K562 (cell line): ENCODE data around the gene RRAD. TPM values are rescaled to one million over a fixed set of nuclear protein-coding genes. Genes with fewer than 3 reads are reported as not detected.
A peak's percentile ranks its signal among the peaks of the same experiment; 100 is the strongest.

Source experiments
- ATAC-seq: fragments of 200-7000 bp; cut with Tn5 transposase; 3 replicates; pipeline ENCODE4 v1.9.1; 2020; ENCODE audit warnings: moderate library complexity
- BruUV-seq: library from RNA; stranded (reverse); fragments of 400-500 nt; replicated peaks from 2 replicates; lab custom pipeline; 2021; lab: Mats Ljungman, UMichigan
- CTCF ChIA-PET: fragments of 300-600 bp; formaldehyde crosslinking; extraction: SDS; loops from one replicate; lab custom pipeline; 2021; ENCODE audit warnings: low intra/inter-chr PET ratio; lab: Yijun Ruan, JAX
- POLR2A ChIA-PET: fragments of 300-600, 350-650 bp; sonication (Branson Sonifier 250); formaldehyde crosslinking; extraction: SDS; loops from one replicate; lab custom pipeline; 2021; ENCODE audit warnings: antibody characterized with exemption, inconsistent platforms; lab: Yijun Ruan, JAX
- DNase-seq, 4 experiments: peaks; one replicate each; pipeline versions ENCODE4 v3.0.0 to v3.0.0-alpha.2; 2011 to 2018; ENCODE audit warnings: low spot score in 3 of 4, mixed read lengths in 3 of 4; ENCODE audit errors: extremely low read depth in 1 of 4
- FAIRE-seq: peaks from 2 replicates; lab custom pipeline; 2011; peaks lifted over from hg19 to GRCh38; lab: Jason Lieb, UNC
- H2AFZ ChIP-seq: 2 replicates; pipeline ENCODE4 v1.6.0; 2011; ENCODE audit warnings: low read depth, low read length, control low read depth, inconsistent platforms
- H3K27ac ChIP-seq: fragments of 200-600 bp; 3 replicates; pipeline ENCODE4 v1.8.0; 2011; ENCODE audit warnings: low read depth, mild to moderate bottlenecking, control low read depth, inconsistent platforms, low read length, moderate library complexity, mixed read lengths; ENCODE audit errors: extremely low read depth
- H3K27me3 ChIP-seq, 2 experiments: fragments of 300-600 bp in 1 of 2; 2 replicates in 1 of 2; 3 replicates in 1 of 2; pipeline versions ENCODE4 v1.6.0 to v1.8.0; 2011; ENCODE audit warnings: inconsistent platforms in 2 of 2, low read length in 2 of 2, mild to moderate bottlenecking in 1 of 2, mixed read lengths in 1 of 2, moderate library complexity in 1 of 2; ENCODE audit not compliant: control insufficient read depth in 2 of 2, insufficient read depth in 2 of 2
- H3K36me3 ChIP-seq: fragments of 300-600 bp; 3 replicates; pipeline ENCODE4 v1.8.0; 2011; ENCODE audit warnings: mild to moderate bottlenecking, low read length, inconsistent platforms; ENCODE audit not compliant: control insufficient read depth, insufficient read depth
- H3K4me1 ChIP-seq, 2 experiments: fragments of 200-600 bp in 1 of 2; replicated peaks in 1 of 2; 2 replicates in 1 of 2; 3 replicates in 1 of 2; pipeline versions ENCODE4 v1.5.1 to v1.8.0; 2011; ENCODE audit warnings: inconsistent platforms in 2 of 2, low read length in 2 of 2, mild to moderate bottlenecking in 1 of 2, mixed read lengths in 1 of 2, moderate library complexity in 1 of 2; ENCODE audit not compliant: control insufficient read depth in 2 of 2, insufficient read depth in 2 of 2
- H3K4me2 ChIP-seq: 2 replicates; pipeline ENCODE4 v1.6.1; 2011; ENCODE audit warnings: low read length, control low read depth, inconsistent platforms, mixed read lengths; ENCODE audit not compliant: insufficient read depth
- H3K4me3 ChIP-seq: fragments of 200-600 bp; sonication (generic), shearing (Covaris generic); 2 replicates; pipeline ENCODE4 v1.5.1; 2016; ENCODE audit warnings: control low read depth, inconsistent platforms
- H3K79me2 ChIP-seq: fragments of 200-600 bp; 3 replicates; pipeline ENCODE4 v1.8.0; 2011; ENCODE audit warnings: low read length, inconsistent platforms; ENCODE audit not compliant: control insufficient read depth, insufficient read depth
- H3K9ac ChIP-seq, 2 experiments: 2 replicates each; pipeline versions ENCODE4 v1.6.0 to v1.6.1; 2011; ENCODE audit warnings: low read depth in 2 of 2, low read length in 2 of 2, control low read depth in 1 of 2, inconsistent platforms in 1 of 2, mild to moderate bottlenecking in 1 of 2, mixed read lengths in 1 of 2; ENCODE audit not compliant: insufficient read depth in 1 of 2
- H3K9me1 ChIP-seq: one replicate; pipeline ENCODE4 v1.6.0; 2011; ENCODE audit warnings: inconsistent platforms, mild to moderate bottlenecking, low read length, moderate library complexity; ENCODE audit not compliant: control insufficient read depth, insufficient read depth
- H3K9me3 ChIP-seq: replicated peaks from 2 replicates; pipeline ENCODE4 v1.5.1; 2011; ENCODE audit warnings: low read depth, low read length, inconsistent platforms; ENCODE audit not compliant: control insufficient read depth, insufficient read depth
- H4K20me1 ChIP-seq: replicated peaks from 2 replicates; pipeline ENCODE4 v1.6.1; 2011; ENCODE audit warnings: low read length, inconsistent platforms, mixed read lengths; ENCODE audit not compliant: control insufficient read depth, insufficient read depth
- CTBP1 ChIP-seq: fragments of 450-650 bp; IDR thresholded peaks from 2 replicates; pipeline ENCODE4 v1.6.1; 2016; ENCODE audit warnings: borderline replicate concordance
- ERF ChIP-seq: fragments of 450-650 bp; formaldehyde crosslinking; IDR thresholded peaks from 2 replicates; pipeline ENCODE4 v1.4.0; 2020; ENCODE audit warnings: mild to moderate bottlenecking, mixed read lengths
- RFX5 ChIP-seq: IDR thresholded peaks from 2 replicates; pipeline ENCODE4 v1.6.1; 2011; ENCODE audit warnings: low read depth, mild to moderate bottlenecking, improper control_type of control experiment, low read length
- WGBS: fragments of 100-300 bp; shearing (Covaris generic); methylation state at CpG from one replicate; pipeline ENCODE4 v1.1.6; 2016; ENCODE audit warnings: low coverage, mixed read lengths; ENCODE audit not compliant: insufficient coverage; ENCODE audit errors: missing lambda C conversion rate; 5-methylcytosine and 5-hydroxymethylcytosine counted together
- in situ Hi-C: fragments of 300-500 bp; cut with MboI; formaldehyde crosslinking; loops from 4 replicates; pipeline ENCODE4 v1.15.0; 2018; ENCODE audit warnings: inconsistent platforms, mixed read lengths
- intact Hi-C: fragments of 100-400 bp; cut with micrococcal nuclease; formaldehyde crosslinking; loops from 2 replicates; pipeline ENCODE4 v1.14.2; 2022
- polyA plus RNA-seq, 8 experiments: library from polyadenylated mRNA; depleted of rRNA in 4 of 8; stranded (reverse) in 5 of 8; unstranded in 3 of 8; fragments of >200 nt; fragmentation: Nextera tagmentation in 2 of 8; fragmentation: Illumina TruSeq in 1 of 8; extraction: Ambion mirVana in 2 of 8; extraction: Trizol in 1 of 8; gene quantifications; 2 replicates each; pipeline versions ENCODE4 v1.2.1 to v1.2.3, GENCODE V29; 2011 to 2014; ENCODE audit warnings: inconsistent platforms in 1 of 8, missing spikeins in 1 of 8
- total RNA-seq, 7 experiments: library from RNA; depleted of rRNA in 6 of 7; stranded (reverse); fragments of >200 nt in 6 of 7; fragmentation: Illumina TruSeq in 2 of 7; extraction: Trizol in 2 of 7; gene quantifications; 2 replicates each; pipeline versions ENCODE4 v1.2.1 to v1.2.3, GENCODE V29; 2011 to 2021; ENCODE audit warnings: low replicate concordance in 1 of 7
- TF ChIP-seq, protein P1 (sequence below): sonication (generic); formaldehyde crosslinking; IDR thresholded peaks from 2 replicates; pipeline ENCODE4 v1.8.0; 2023; ENCODE audit warnings: mild to moderate bottlenecking, missing genetic modification reagents
- TF ChIP-seq, protein P2 (sequence below): sonication (generic); formaldehyde crosslinking; IDR thresholded peaks from 2 replicates; pipeline ENCODE4 v1.4.0; 2020; ENCODE audit warnings: mild to moderate bottlenecking, missing genetic modification reagents

Gene RRAD
- total and polyA plus RNA-seq, 9 of the 15 experiments (the other 6 are each of a cell fraction or from before 2014, with no cell fraction given) = 0.09 to 0.20 (median 0.13) TPM; not detected in 5

DNA sequence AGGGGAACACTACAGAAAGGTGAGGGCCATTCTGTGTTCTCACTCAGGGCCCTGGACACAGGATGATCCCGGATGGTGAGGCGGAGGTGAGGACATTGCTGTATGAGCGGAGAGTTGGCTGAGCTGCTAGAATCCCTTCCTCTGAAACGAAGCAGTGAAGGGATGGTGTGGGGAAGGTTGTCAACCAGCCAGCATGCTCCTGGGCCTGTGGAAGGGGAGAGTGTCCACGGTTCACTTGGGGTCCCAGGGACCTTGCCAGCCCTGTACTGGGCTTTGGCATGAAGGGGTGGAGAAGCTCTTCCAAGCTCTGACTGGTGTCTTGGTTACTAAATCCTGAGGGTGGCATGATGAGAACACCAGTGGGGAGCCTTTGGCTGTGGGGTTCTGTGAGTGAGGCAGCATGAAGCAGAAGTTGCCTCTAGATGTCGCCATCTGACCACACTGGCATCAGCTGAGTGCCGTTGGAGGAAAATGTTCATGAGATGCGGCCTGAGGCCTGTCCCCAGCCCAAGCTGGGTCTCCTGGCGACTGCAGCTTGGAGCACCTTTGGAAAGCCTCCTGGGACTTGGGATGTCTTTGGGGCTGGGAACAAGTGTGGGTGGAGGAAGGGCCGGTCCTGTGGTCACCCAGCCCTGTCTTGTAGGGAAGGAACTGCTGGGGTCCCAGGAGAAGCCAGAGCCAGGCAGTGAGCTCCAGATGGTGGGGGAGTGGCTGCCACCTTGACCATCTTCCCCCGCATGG, 30.2 kb downstream of the RRAD start:
- Histone ChIP-seq H3K9me3 (no peaks in the 10 kb centered on the region), H3K27me3 (no peaks in the 10 kb centered on the region), H3K36me3 (peaks cover 10% of the 10 kb centered on the region; the same call in 1 of the 3 replicates), H4K20me1 (no peaks in the 10 kb centered on the region), H3K4me2 (no peak overlapping the region), H3K9me1 (no peaks in the 10 kb centered on the region), H3K4me1 (peaks cover 14 to 23% of the 10 kb centered on the region in 2 experiments), H3K4me3 (no peak overlapping the region), H2AFZ (peak overlapping the region; percentile 38; the same call in 1 of the 2 replicates), H3K9ac (peak overlapping the region in 1 of 2 experiments; percentile 75; a peak in 2 of 4 replicates), H3K27ac (no peak overlapping the region), H3K79me2 (no peaks in the 10 kb centered on the region)
- peak; percentile 57 to 88 (median 64) for DNase-seq
- intact Hi-C loops = loop anchor here (1.0 to 5.0 kb wide), 3 partner anchors 33 to 122 kb away; no protein-coding TSS in a partner anchor
- FAIRE-seq = peak; percentile 94
- WGBS = 11% methylated on average over 10 of the region's 11 CpGs
- ChIA-PET POLR2A (interaction anchor here (0.6 to 3.0 kb wide), 4 partner anchors 15 to 281 kb away, joined by 3 to 15 read pairs (median 3); partner anchors contain the start of gene PDP2), CTCF (interaction anchor here (0.6 to 4.3 kb wide), 6 partner anchors 30 to 84 kb away, joined by 3 to 41 read pairs (median 4); partner anchors contain the start of genes CES2 and RRAD)
- BruUV-seq = no TSS peak
- in situ Hi-C loops = loop anchor here (5.0 kb wide), 1 partner anchor 37 kb away; the partner anchor contains the start of gene CIAO2B
- ATAC-seq = peak; percentile 87
- peak; percentile 49; the same call in 1 of the 2 replicates for TF ChIP-seq CTBP1
- TF ChIP-seq, protein P1, sequence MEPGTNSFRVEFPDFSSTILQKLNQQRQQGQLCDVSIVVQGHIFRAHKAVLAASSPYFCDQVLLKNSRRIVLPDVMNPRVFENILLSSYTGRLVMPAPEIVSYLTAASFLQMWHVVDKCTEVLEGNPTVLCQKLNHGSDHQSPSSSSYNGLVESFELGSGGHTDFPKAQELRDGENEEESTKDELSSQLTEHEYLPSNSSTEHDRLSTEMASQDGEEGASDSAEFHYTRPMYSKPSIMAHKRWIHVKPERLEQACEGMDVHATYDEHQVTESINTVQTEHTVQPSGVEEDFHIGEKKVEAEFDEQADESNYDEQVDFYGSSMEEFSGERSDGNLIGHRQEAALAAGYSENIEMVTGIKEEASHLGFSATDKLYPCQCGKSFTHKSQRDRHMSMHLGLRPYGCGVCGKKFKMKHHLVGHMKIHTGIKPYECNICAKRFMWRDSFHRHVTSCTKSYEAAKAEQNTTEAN (CRISPR knock-in tag) = no peak
- TF ChIP-seq ERF (CRISPR knock-in tag) = no peak
- no peak for TF ChIP-seq RFX5
- TF ChIP-seq, protein P2, sequence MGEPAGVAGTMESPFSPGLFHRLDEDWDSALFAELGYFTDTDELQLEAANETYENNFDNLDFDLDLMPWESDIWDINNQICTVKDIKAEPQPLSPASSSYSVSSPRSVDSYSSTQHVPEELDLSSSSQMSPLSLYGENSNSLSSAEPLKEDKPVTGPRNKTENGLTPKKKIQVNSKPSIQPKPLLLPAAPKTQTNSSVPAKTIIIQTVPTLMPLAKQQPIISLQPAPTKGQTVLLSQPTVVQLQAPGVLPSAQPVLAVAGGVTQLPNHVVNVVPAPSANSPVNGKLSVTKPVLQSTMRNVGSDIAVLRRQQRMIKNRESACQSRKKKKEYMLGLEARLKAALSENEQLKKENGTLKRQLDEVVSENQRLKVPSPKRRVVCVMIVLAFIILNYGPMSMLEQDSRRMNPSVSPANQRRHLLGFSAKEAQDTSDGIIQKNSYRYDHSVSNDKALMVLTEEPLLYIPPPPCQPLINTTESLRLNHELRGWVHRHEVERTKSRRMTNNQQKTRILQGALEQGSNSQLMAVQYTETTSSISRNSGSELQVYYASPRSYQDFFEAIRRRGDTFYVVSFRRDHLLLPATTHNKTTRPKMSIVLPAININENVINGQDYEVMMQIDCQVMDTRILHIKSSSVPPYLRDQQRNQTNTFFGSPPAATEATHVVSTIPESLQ = no peak
